Kidney epithelial cell (primary cell): ENCODE results near the gene IRF7. TPM values are rescaled to one million over a fixed set of nuclear protein-coding genes. Genes with fewer than 3 reads are reported as not detected.

Experiments used
- DNase-seq: peaks from one replicate; pipeline ENCODE4 v3.0.0-alpha.2; 2010; ENCODE audit warnings: low read depth
- H3K27me3 ChIP-seq: 2 replicates; pipeline ENCODE4 v1.6.0; 2011; ENCODE audit warnings: low read length; ENCODE audit not compliant: control insufficient read depth, insufficient read depth
- H3K36me3 ChIP-seq: 2 replicates; pipeline ENCODE4 v1.5.1; 2011; ENCODE audit warnings: low read length; ENCODE audit not compliant: control insufficient read depth, insufficient read depth
- H3K4me3 ChIP-seq: 2 replicates; pipeline ENCODE4 v1.5.1; 2011; ENCODE audit warnings: low read depth, mild to moderate bottlenecking, control low read depth, low read length
- CTCF ChIP-seq: IDR thresholded peaks from 2 replicates; pipeline ENCODE4 v1.5.1; 2011; ENCODE audit warnings: mild to moderate bottlenecking, moderate library complexity, low read length, control low read depth, inconsistent platforms; ENCODE audit not compliant: insufficient read depth, poor library complexity, severe bottlenecking
- total RNA-seq: library from RNA; depleted of rRNA; stranded (reverse); fragments of >200 nt; gene quantifications from 2 replicates; pipeline ENCODE4 v1.2.3, GENCODE V29; 2015

IRF7 gene
- total RNA-seq, 1 donor from 2014 or later = 60.2 TPM

- Histone ChIP-seq H3K27me3 (no peaks in the 10 kb centered on the region), H3K36me3 (peaks cover 3% of the 10 kb centered on the region), H3K4me3 (no peak overlapping the region)
- TF ChIP-seq CTCF = no peak
- DNase-seq = no peak
Measured at GRCh38 chr11:587546-587945, 28.2 kb downstream of the IRF7 start.

GRCh38 chr11:586376-587316, 29.1 kb downstream of the IRF7 start:
- DNase-seq = no peak
- no peak overlapping the region for H3K4me3 ChIP-seq
- no peak for TF ChIP-seq CTCF
- H3K27me3 ChIP-seq = no peaks in the 10 kb centered on the region
- H3K36me3 ChIP-seq = peaks cover 3% of the 10 kb centered on the region

- H3K36me3 ChIP-seq = peaks cover 4% of the 10 kb centered on the region
- TF ChIP-seq CTCF = no peak
- no peak for DNase-seq
- no peak overlapping the region for H3K4me3 ChIP-seq
- no peaks in the 10 kb centered on the region for H3K27me3 ChIP-seq
Measured at GRCh38 chr11:584287-584686, 31.5 kb downstream of the IRF7 start.

GRCh38 chr11:581752-582151, 34.0 kb downstream of the IRF7 start:
- no peaks in the 10 kb centered on the region for H3K27me3 ChIP-seq
- H3K36me3 ChIP-seq = peaks cover 1% of the 10 kb centered on the region
- H3K4me3 ChIP-seq = no peak overlapping the region
- TF ChIP-seq CTCF = no peak
- DNase-seq = no peak

- no peak for TF ChIP-seq CTCF
Measured at GRCh38 chr11:581342-581741, 34.4 kb downstream of the IRF7 start.

More at GRCh38 chr11:581342-581741, 34.4 kb downstream of the IRF7 start:
- H3K27me3 ChIP-seq = no peaks in the 10 kb centered on the region
- DNase-seq = no peak
- peaks cover 1% of the 10 kb centered on the region for H3K36me3 ChIP-seq
- H3K4me3 ChIP-seq = no peak overlapping the region
